Sigmoid colon (tissue), 7 donors: ENCODE results near the gene SNX32. TPM values are rescaled to one million over a fixed set of nuclear protein-coding genes. Genes with fewer than 3 reads are reported as not detected.

Experiments
- DNase-seq: peaks from one replicate; pipeline ENCODE4 v3.0.0-alpha.2; 2019
- H3K27ac ChIP-seq, 4 donors: fragments of 200-600 bp; sonication (generic); one replicate each; pipeline ENCODE4 v1.5.1; 2016 to 2019; ENCODE audit warnings: mild to moderate bottlenecking in 1 of 4
- H3K27me3 ChIP-seq, 3 donors: fragments of 200-600 bp; sonication (generic); one replicate each; pipeline ENCODE4 v1.5.1; 2019; ENCODE audit warnings: mild to moderate bottlenecking in 1 of 3
- H3K36me3 ChIP-seq, 4 donors: fragments of 200-600 bp; sonication (generic); one replicate each; pipeline ENCODE4 v1.5.1; 2016 to 2019
- H3K4me1 ChIP-seq, 4 donors: fragments of 200-600 bp; sonication (generic); one replicate each; pipeline ENCODE4 v1.5.1; 2017 to 2019
- H3K4me3 ChIP-seq, 4 donors: fragments of 200-600 bp; sonication (generic); one replicate each; pipeline ENCODE4 v1.5.1; 2017 to 2019; ENCODE audit warnings: mild to moderate bottlenecking in 2 of 4, moderate library complexity in 1 of 4
- H3K9me3 ChIP-seq, 4 donors: fragments of 200-600 bp in 3 of 4; sonication (generic) in 3 of 4; one replicate each; pipeline versions ENCODE4 v1.5.1 to v1.6.1; 2013 to 2019
- EP300 ChIP-seq, 4 donors: sonication (generic); formaldehyde crosslinking; IDR thresholded peaks; one replicate each; pipeline ENCODE4 v1.6.1; 2017; ENCODE audit warnings: antibody characterized with exemption in 4 of 4
- POLR2A ChIP-seq, 2 donors: fragments of 450-650 bp; IDR thresholded peaks; one replicate each; pipeline ENCODE4 v1.6.1; 2016; ENCODE audit warnings: antibody characterized with exemption in 2 of 2, mild to moderate bottlenecking in 2 of 2, moderate library complexity in 2 of 2
- POLR2AphosphoS5 ChIP-seq, 4 donors: sonication (generic); formaldehyde crosslinking; IDR thresholded peaks; one replicate each; pipeline ENCODE4 v1.6.1; 2017; ENCODE audit warnings: antibody characterized with exemption in 4 of 4
- WGBS, 2 donors: extraction: QIAGEN DNeasy Blood & Tissue Kit; methylation state at CpG; one replicate each; pipeline ENCODE4 v1.1.7; 2013; 5-methylcytosine and 5-hydroxymethylcytosine counted together
- intact Hi-C: fragments of 100-400 bp; cut with DNase I; formaldehyde crosslinking; loops from one replicate; pipeline ENCODE4 v1.15.1; 2023
- polyA plus RNA-seq, 3 donors: library from polyadenylated mRNA; stranded (reverse); fragments of 200-250 nt; gene quantifications; one replicate each; pipeline ENCODE4 v1.2.3, GENCODE V29; 2013
- total RNA-seq, 4 donors: library from RNA; depleted of rRNA; stranded (reverse); fragments of >200 nt; gene quantifications; one replicate each; pipeline ENCODE4 v1.1.0, GENCODE V29; 2016
- TF ChIP-seq, protein P1 (sequence below), 4 experiments: fragments of 450-650 bp in 3 of 4; fragments of 200-600 bp in 1 of 4; IDR thresholded peaks; one replicate each; pipeline ENCODE4 v1.5.1; 2016 to 2019; ENCODE audit warnings: antibody characterized with exemption in 4 of 4, mild to moderate bottlenecking in 3 of 4, moderate library complexity in 2 of 4
- donor health status: healthy with polysubstance abuse.
- donor health status: Bipolar disorder and iron deficiency.
- donor health status: healthy.

Gene SNX32
- total and polyA plus RNA-seq, 7 donors: 0.27 to 1.5 (median 0.70) TPM; not detected in 1

DNA sequence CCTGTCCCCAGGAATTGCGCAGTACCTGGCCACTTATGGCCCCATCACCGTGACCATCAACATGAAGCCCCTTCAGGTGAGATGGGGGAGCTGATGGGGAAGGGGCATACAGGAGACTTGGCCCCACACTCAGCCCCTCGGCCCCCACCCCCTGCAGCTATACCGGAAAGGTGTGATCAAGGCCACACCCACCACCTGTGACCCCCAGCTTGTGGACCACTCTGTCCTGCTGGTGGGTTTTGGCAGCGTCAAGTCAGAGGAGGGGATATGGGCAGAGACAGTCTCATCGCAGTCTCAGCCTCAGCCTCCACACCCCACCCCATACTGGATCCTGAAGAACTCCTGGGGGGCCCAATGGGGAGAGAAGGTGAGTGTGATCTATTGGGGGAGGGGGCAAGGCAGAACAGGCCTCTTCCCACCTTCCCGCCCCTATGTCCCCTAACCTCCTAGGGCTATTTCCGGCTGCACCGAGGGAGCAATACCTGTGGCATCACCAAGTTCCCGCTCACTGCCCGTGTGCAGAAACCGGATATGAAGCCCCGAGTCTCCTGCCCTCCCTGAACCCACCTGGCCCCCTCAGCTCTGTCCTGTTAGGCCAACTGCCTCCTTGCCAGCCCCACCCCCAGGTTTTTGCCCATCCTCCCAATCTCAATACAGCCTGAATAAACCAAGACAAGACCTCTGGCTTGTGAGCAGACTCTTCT, 49.4 kb downstream of the SNX32 start:
- Histone ChIP-seq H3K9me3 (no peaks in the 10 kb centered on the region), H3K27ac (no peak overlapping the region), H3K4me3 (no peak overlapping the region), H3K4me1 (peaks cover 0 to 26% (median 24%) of the 10 kb centered on the region in 4 donors), H3K36me3 (peaks cover 4 to 45% (median 15%) of the 10 kb centered on the region in 4 donors), H3K27me3 (no peaks in the 10 kb centered on the region)
- DNase-seq: peak; percentile 64
- WGBS, 2 donors: 94 to 95% methylated on average over 13 of the region's 13 CpGs
- intact Hi-C loops: no loop called here
- TF ChIP-seq POLR2AphosphoS5 (IDR thresholded peaks at IDR 0.05): no peak
- no peak for TF ChIP-seq EP300 (IDR thresholded peaks at IDR 0.05)
- TF ChIP-seq, protein P1, sequence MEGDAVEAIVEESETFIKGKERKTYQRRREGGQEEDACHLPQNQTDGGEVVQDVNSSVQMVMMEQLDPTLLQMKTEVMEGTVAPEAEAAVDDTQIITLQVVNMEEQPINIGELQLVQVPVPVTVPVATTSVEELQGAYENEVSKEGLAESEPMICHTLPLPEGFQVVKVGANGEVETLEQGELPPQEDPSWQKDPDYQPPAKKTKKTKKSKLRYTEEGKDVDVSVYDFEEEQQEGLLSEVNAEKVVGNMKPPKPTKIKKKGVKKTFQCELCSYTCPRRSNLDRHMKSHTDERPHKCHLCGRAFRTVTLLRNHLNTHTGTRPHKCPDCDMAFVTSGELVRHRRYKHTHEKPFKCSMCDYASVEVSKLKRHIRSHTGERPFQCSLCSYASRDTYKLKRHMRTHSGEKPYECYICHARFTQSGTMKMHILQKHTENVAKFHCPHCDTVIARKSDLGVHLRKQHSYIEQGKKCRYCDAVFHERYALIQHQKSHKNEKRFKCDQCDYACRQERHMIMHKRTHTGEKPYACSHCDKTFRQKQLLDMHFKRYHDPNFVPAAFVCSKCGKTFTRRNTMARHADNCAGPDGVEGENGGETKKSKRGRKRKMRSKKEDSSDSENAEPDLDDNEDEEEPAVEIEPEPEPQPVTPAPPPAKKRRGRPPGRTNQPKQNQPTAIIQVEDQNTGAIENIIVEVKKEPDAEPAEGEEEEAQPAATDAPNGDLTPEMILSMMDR (IDR thresholded peaks at IDR 0.05): no peak
- TF ChIP-seq POLR2A (IDR thresholded peaks at IDR 0.05): no peak

DNA sequence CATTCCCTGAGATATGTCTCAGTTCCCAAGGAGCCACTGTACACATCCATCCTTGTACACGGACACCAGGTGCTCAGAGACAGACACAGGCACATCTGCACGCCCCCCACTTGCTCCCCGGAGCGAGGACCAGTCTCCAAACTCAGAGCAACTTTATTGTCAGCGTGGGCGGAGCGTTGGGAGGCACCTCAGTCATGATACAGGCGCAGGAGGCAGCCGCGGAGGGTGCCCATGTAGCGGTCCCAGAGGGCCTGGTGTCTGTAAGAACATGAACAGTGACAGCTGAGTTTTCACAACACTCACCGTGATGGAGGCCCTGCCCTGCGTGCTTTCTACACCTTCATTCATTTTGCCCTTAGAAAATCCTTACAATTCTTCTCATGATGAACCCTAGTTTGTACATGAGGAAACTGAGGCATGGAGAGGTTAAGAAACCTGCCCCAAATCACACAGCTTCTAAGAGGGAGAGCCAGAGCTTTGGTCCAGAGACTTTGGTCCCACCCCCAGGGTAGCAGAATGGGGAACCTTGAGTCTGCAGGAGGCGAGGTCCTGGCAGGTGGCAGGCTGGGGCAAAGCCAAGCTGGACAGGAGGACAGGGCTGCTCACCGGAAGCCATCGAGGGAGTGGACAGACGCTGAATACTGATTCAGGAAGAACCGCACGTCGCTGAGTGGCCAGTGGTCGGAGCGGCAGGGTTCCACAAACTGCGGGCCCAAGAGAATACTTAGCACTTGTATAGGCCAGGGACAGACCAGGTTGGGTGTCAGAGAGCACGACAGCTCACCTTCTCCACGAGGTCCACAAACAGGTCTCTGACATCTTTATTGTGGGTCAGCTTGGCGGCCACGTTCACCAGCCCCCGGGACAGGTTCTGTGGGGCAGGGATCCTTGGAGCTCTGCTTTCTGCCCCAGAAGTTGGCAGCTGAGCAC, 50.3 kb downstream of the SNX32 start:
- intact Hi-C loops: loop anchor here (1.0 kb wide), 1 partner anchor 105 kb away; no protein-coding TSS in a partner anchor
- no peaks in the 10 kb centered on the region for H3K9me3 ChIP-seq
- DNase-seq: peak; percentile 65
- no peak overlapping the region for H3K4me3 ChIP-seq
- no peak for TF ChIP-seq POLR2AphosphoS5 (IDR thresholded peaks at IDR 0.05)
- TF ChIP-seq, protein P1 (IDR thresholded peaks at IDR 0.05): no peak
- no peak for TF ChIP-seq EP300 (IDR thresholded peaks at IDR 0.05)
- H3K27ac ChIP-seq: peak overlapping the region in 3 of 4 donors; percentile 11 to 63 (median 52)
- peaks cover 4 to 45% (median 15%) of the 10 kb centered on the region in 4 donors for H3K36me3 ChIP-seq
- H3K27me3 ChIP-seq: no peaks in the 10 kb centered on the region
- WGBS, 2 donors: 82 to 88% methylated on average over 28 of the region's 28 CpGs
- H3K4me1 ChIP-seq: peaks cover 0 to 31% (median 28%) of the 10 kb centered on the region in 4 donors

DNA sequence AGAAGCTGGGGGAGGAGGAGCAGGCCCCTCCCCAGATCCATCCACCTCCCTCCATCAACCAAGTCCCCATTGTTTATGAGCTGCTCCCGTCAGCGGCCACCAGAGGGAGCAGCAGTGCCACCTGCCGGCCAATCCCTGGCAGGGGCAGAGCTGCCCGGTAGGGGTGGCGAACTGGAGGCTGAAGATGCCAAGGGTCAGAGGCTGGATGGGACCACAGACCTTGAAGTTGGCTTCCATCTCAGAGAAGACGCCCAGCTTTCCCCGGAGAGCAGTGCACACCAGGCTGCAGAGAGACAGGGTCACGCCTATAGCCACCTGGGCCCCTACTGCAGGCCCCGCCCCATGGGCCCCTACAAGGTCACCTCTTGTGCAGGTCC, 50.9 kb downstream of the SNX32 start:
- H3K36me3 ChIP-seq: peaks cover 4 to 45% (median 15%) of the 10 kb centered on the region in 4 donors
- H3K4me3 ChIP-seq: no peak overlapping the region
- no peaks in the 10 kb centered on the region for H3K27me3 ChIP-seq
- TF ChIP-seq EP300 (IDR thresholded peaks at IDR 0.05) (no peak), POLR2A (IDR thresholded peaks at IDR 0.05) (no peak), POLR2AphosphoS5 (IDR thresholded peaks at IDR 0.05) (peak in 3 of 4 donors; percentile 38 to 44 (median 42))
- TF ChIP-seq, protein P1 (IDR thresholded peaks at IDR 0.05): peak; percentile 99 to 100 (median 99)
- DNase-seq: peak; percentile 88
- 16 to 24% methylated on average over 9 of the region's 9 CpGs for WGBS, 2 donors
- intact Hi-C loops: loop anchor here (1.0 to 5.0 kb wide), 2 partner anchors 105 to 118 kb away; partner anchors contain the start of genes BANF1 and EIF1AD
- H3K4me1 ChIP-seq: peaks cover 0 to 38% (median 34%) of the 10 kb centered on the region in 4 donors
- no peaks in the 10 kb centered on the region for H3K9me3 ChIP-seq
- peak overlapping the region in 3 of 4 donors; percentile 20 to 63 (median 52) for H3K27ac ChIP-seq

DNA sequence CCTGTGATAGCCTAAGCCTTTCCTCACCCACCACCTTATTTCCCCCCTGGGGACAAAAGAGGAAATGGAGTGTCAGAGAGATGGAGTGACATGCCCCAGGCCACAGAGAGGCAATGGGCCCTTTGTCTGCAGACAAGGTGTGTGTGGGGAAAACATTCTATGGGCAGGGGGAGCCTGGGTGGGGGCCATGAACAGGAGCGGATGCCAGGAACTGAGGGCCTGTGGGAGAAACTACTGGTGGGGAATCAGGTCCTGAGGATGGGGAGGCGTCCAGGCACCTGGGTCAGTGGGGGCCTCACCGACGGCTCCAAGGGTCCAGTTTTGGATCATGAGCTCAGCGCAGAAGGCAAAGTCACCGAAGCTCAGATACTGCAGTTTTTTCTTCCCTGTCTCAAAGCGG, 51.5 kb downstream of the SNX32 start:
- Histone ChIP-seq H3K9me3 (no peaks in the 10 kb centered on the region), H3K27me3 (no peaks in the 10 kb centered on the region), H3K4me3 (no peak overlapping the region), H3K27ac (peak overlapping the region in 3 of 4 donors; percentile 20 to 63 (median 52)), H3K4me1 (peaks cover 0 to 43% (median 39%) of the 10 kb centered on the region in 4 donors), H3K36me3 (peaks cover 4 to 45% (median 15%) of the 10 kb centered on the region in 4 donors)
- intact Hi-C loops: loop anchor here (5.0 kb wide), 1 partner anchor 117 kb away; the partner anchor contains the start of genes BANF1 and EIF1AD
- TF ChIP-seq, protein P1 (IDR thresholded peaks at IDR 0.05): no peak
- TF ChIP-seq POLR2A (IDR thresholded peaks at IDR 0.05) (no peak), POLR2AphosphoS5 (IDR thresholded peaks at IDR 0.05) (no peak), EP300 (IDR thresholded peaks at IDR 0.05) (no peak)
- DNase-seq: no peak
- 94 to 97% methylated on average over 7 of the region's 7 CpGs for WGBS, 2 donors
